ENCODE data around the gene CAPZA2.

- TF ChIP-seq CTCF (IDR thresholded peaks at IDR 0.05) (no peak), POLR2A (IDR thresholded peaks at IDR 0.05) (no peak)
Observed at GRCh38 chr7:116899308-116899707, 36.9 kb downstream of the CAPZA2 start.

Data from heart left ventricle (tissue), 13 donors.